Gastroesophageal sphincter (tissue), 3 donors: Measurements from ENCODE around the gene NR2F6.
A peak's percentile ranks its signal among the peaks of the same experiment; 100 is the strongest.

Source experiments
- EP300 ChIP-seq: sonication (generic); formaldehyde crosslinking; IDR thresholded peaks from one replicate; pipeline ENCODE4 v1.6.1; 2017; ENCODE audit warnings: antibody characterized with exemption, mild to moderate bottlenecking
- POLR2A ChIP-seq, 2 donors: fragments of 450-650 bp; IDR thresholded peaks; one replicate each; pipeline ENCODE4 v1.6.1; 2017; ENCODE audit warnings: antibody characterized with exemption in 2 of 2, mild to moderate bottlenecking in 2 of 2, moderate library complexity in 1 of 2
- TF ChIP-seq, protein P1 (sequence below), 4 experiments: fragments of 200-600 bp in 2 of 4; fragments of 450-650 bp in 2 of 4; sonication (generic) in 1 of 4; IDR thresholded peaks; one replicate each; pipeline ENCODE4 v1.5.1; 2017 to 2019; ENCODE audit warnings: antibody characterized with exemption in 4 of 4, mild to moderate bottlenecking in 2 of 4, moderate library complexity in 2 of 4

DNA sequence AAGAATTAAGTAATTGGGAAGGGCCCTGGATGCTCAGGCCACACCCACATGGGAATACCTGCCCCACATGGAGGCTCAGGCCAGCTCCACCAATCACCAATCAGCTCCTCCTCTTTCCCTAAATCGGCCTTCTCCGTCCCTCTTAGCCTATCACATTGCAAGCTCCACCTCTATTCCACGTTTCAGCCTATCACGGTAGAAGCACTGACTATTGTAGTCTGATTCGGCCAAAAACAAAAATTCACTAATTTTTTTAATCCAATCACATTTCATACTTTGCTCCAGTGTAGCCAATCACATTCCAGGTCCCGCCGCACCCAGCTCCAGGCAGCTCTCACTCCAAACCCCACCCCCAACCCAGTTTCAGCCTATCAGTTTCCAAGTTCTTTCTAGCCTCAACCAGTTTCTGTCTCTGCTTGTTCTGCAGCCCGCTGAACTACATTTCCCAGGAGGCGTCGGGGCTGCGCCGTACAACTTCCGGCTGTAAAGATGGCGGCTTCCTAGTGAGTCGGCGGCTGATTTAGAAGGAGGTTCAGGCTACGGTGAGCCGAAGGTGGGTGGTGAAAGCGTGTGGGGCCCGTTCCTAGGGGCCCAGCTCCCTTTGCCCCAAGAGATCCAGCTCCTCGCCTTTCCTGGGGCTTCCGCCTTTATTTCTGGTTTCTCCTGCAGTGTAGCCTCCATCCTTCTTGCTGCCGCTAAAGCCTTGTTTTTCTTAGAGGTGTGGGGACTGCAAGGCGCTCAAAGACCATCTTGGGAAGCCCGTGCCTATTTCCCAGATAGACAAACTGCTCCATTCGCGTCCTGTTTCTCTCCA lies 21.5 kb upstream of the NR2F6 start, which contains the start of gene BABAM1:
- TF ChIP-seq EP300 (no peak), POLR2A (IDR thresholded peaks at IDR 0.05) (peak in 1 of 2 donors; percentile 24)
- TF ChIP-seq, protein P1, sequence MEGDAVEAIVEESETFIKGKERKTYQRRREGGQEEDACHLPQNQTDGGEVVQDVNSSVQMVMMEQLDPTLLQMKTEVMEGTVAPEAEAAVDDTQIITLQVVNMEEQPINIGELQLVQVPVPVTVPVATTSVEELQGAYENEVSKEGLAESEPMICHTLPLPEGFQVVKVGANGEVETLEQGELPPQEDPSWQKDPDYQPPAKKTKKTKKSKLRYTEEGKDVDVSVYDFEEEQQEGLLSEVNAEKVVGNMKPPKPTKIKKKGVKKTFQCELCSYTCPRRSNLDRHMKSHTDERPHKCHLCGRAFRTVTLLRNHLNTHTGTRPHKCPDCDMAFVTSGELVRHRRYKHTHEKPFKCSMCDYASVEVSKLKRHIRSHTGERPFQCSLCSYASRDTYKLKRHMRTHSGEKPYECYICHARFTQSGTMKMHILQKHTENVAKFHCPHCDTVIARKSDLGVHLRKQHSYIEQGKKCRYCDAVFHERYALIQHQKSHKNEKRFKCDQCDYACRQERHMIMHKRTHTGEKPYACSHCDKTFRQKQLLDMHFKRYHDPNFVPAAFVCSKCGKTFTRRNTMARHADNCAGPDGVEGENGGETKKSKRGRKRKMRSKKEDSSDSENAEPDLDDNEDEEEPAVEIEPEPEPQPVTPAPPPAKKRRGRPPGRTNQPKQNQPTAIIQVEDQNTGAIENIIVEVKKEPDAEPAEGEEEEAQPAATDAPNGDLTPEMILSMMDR (IDR thresholded peaks at IDR 0.05), result no peak
